GM18520 (cell line): ENCODE results near the gene SLC22A4.
A peak's percentile ranks its signal among the peaks of the same experiment; 100 is the strongest.

Experiments used
- ATAC-seq: cut with Tn5 transposase; IDR thresholded peaks from one replicate; pipeline ENCODE4 v1.9.1; 2021; ENCODE audit not compliant: unreplicated experiment

The SLC22A4 gene

GRCh38 chr5:132293992-132294727 is at the start of gene SLC22A4:
Gene SLC22A4, plus strand, starts transcription at chr5:132294394. Its CDS starts 223 bp downstream, at chr5:132294617.
- peak; percentile 38 for ATAC-seq

GRCh38 chr5:132245593-132245992 is 48.6 kb upstream of the SLC22A4 start:
- ATAC-seq: no peak

- ATAC-seq: no peak
Observed at GRCh38 chr5:132246806-132247205, 47.4 kb upstream of the SLC22A4 start.

GRCh38 chr5:132250547-132250946 is 43.6 kb upstream of the SLC22A4 start:
- ATAC-seq: no peak

- no peak for ATAC-seq
Observed at GRCh38 chr5:132251220-132251725, 42.9 kb upstream of the SLC22A4 start.

- ATAC-seq: no peak
Observed at GRCh38 chr5:132253008-132253441, 41.2 kb upstream of the SLC22A4 start.

- ATAC-seq: no peak
Observed at GRCh38 chr5:132253452-132254320, 40.5 kb upstream of the SLC22A4 start.

- no peak for ATAC-seq
Observed at GRCh38 chr5:132254321-132254977, 39.7 kb upstream of the SLC22A4 start.

GRCh38 chr5:132256086-132256782 is 38.0 kb upstream of the SLC22A4 start:
- ATAC-seq: no peak

- ATAC-seq: no peak
Observed at GRCh38 chr5:132256783-132257130, 37.4 kb upstream of the SLC22A4 start.

- ATAC-seq: no peak
Observed at GRCh38 chr5:132257131-132258101, 36.8 kb upstream of the SLC22A4 start, which contains the start of gene PDLIM4. Gene PDLIM4, plus strand, starts transcription at chr5:132257696. Its CDS starts 39 bp downstream, at chr5:132257735.

- no peak for ATAC-seq
Observed at GRCh38 chr5:132258102-132259068, 35.8 kb upstream of the SLC22A4 start.

- ATAC-seq: no peak
Observed at GRCh38 chr5:132259069-132259851, 34.9 kb upstream of the SLC22A4 start.

- ATAC-seq: no peak
Observed at GRCh38 chr5:132260051-132260450, 34.1 kb upstream of the SLC22A4 start.

GRCh38 chr5:132260714-132261551 is 33.3 kb upstream of the SLC22A4 start:
- ATAC-seq: no peak
